KBM-7 (cell line): ENCODE data around the gene CLK2.

Experiments
- DNase-seq: peaks from one replicate; pipeline ENCODE4 v3.0.0-alpha.2; 2015
- in situ Hi-C: fragments of 300-500 bp; cut with MboI; formaldehyde crosslinking; loops from 2 replicates; pipeline ENCODE4 v1.14.3; 2020; ENCODE audit warnings: low sequenced_read_pairs, low pct_unique_long_range_greater_than_20kb, mixed read lengths

CLK2 gene

GRCh38 chr1:155273343-155274245 is at the start of gene CLK2:
TSS of gene CLK2 (minus strand) at chr1:155273504. CDS start at chr1:155270977, 2,527 bp downstream.
- peak; percentile 97 for DNase-seq
- in situ Hi-C loops = no loop called here

DNA sequence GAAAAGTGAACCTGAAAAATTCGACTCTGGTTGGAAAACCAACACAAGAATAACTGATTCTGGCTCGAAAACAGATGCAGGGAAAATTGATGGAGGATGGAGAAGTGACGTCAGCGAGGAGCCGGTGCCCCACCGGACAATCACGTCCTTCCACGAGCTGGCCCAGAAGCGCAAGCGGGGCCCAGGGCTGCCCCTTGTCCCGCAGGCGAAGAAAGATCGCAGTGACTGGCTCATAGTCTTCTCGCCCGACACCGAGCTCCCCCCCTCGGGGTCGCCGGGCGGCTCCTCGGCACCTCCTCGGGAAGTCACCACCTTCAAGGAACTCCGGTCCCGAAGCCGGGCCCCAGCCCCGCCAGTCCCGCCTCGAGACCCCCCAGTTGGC is 49.3 kb upstream of the CLK2 start:
- in situ Hi-C loops = no loop called here
- DNase-seq = no peak

DNA sequence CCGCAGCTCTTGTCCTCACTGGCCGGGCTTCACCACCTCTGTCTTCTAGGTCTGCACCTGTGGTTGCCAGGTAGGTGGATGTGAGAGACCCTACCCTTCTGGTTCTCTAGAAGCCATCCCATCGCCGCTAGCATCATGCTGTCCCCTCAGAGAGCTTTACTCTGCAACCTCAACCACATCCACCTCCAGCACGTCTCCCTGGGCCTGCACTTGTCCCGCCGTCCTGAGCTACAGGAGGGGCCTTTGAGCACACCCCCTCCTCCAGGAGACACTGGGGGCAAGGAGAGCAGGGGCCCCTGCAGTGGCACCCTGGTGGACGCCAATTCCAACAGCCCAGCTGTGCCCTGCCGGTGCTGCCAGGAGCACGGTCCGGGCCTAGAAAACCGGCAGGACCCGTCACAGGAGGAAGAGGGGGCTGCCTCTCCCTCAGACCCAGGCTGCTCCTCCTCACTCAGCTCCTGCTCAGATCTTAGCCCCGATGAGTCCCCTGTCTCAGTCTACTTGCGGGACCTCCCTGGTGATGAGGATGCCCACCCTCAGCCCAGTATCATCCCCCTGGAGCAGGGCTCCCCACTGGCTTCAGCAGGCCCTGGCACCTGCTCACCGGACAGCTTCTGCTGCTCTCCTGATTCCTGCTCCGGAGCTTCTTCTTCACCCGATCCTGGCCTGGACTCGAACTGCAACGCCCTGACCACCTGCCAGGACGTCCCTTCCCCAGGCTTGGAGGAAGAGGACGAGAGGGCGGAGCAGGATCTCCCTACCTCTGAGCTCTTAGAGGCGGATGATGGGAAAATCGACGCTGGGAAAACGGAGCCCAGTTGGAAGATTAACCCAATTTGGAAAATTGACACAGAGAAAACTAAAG is 48.6 kb upstream of the CLK2 start:
- in situ Hi-C loops = no loop called here
- no peak for DNase-seq

DNA sequence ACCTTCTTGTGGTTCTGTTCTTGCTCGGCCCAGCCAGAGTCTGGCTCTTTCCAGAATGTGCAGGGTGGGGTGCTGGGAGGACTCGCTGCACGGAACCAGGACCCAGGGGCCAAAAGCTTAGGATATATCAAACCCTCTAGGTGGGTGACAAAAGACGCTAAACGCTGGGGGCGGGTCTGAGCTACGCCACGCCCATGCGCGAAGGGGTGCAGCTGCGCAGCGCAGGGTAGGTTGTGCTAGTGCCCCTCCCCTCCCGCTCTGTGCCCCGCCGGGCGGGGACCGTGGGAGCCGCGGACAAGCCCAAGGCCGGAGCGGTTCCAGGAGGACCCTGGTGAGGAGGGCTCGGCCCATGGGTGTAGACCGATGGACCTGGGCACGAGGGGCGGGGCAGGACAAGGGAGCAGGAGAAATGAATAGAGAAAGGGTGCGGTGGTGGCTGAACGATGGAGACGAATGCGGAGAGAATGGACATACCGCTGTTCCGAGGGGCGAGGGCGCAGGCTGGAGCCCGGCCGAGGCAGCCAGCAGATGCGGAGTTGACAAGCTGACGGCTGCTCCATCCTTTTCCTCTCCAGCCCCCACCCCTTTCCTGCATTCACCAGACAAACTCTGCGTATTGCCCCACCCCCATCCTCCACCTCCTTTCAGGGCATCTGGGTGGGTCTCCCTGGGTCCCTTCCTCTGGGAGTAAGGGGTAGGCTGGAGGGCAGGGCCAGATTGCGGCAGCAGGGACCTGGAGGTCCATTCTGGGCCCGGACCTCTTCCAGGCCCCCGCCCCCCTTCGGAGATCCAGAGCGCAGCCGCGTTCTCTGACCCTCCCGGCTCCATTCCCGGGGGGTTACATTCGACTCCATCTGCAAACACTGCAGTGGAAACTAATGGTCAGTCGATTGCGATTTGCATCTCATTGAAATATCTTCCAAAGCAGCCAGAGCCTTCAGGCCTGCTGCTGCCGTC is 47.6 kb upstream of the CLK2 start, which contains the start of gene RUSC1:
RUSC1 (plus strand) TSS at position 234 of the 957 bp plus-strand sequence. CDS start 880 bp downstream, outside the sequence.
- in situ Hi-C loops = no loop called here
- no peak for DNase-seq

GRCh38 chr1:155320252-155320651 is 46.9 kb upstream of the CLK2 start:
- in situ Hi-C loops = no loop called here
- no peak for DNase-seq

- in situ Hi-C loops = no loop called here
- DNase-seq = no peak
Observed at GRCh38 chr1:155319536-155319935, 46.2 kb upstream of the CLK2 start.

DNA sequence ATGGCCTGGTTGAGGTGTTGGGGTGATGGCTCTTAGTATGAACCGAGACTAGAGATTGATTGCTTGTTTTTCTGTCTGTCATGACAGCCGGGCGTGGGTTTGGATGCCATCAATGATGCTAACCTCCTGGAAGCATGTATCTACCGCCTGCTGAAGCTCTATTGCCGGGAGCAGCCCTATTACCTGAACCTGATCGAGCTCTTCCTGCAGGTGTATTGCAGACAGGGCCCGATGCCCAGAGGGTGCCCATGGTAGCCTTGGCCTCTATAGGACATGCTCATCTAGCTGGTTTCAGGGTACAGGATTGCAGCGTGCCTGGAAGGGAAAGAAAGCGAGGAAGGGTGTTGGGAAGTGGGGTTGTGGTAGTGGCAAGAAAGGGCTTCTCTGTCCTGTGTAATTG is 44.8 kb upstream of the CLK2 start:
- no peak for DNase-seq
- in situ Hi-C loops = no loop called here

GRCh38 chr1:155316922-155317321 is 43.6 kb upstream of the CLK2 start:
- in situ Hi-C loops = no loop called here
- no peak for DNase-seq

- DNase-seq = no peak
- in situ Hi-C loops = no loop called here
Observed at GRCh38 chr1:155313261-155313660, 40.0 kb upstream of the CLK2 start.

DNA sequence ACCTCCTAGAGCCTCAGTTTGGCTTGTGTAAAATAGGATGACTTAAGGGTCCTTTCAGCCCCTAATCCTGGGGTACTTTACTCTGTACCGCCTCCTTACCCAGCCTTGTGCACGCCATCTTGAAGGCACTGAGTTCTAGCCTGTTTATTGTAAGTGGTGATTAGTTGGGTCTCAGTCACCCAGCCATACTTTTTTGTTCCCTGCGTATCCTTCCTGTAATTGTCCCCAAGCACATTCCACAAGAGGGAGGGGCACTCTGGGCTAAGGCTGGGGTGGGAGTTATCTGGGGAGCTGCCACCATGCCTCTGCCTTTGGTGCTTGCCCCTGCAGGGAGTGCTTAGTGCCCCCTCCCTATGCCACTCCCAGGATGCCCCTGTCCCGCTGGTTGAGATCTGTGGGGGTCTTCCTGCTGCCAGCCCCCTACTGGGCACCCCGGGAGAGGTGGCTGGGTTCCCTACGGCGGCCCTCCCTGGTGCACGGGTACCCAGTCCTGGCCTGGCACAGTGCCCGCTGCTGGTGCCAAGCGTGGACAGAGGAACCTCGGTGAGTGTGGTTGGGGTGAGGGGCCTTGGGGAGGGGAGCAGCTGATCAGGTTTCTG is 36.2 kb upstream of the CLK2 start:
- DNase-seq = peak; percentile 18
- in situ Hi-C loops = no loop called here

- peak; percentile 99 for DNase-seq
- in situ Hi-C loops = no loop called here
Observed at GRCh38 chr1:155308493-155309422, 35.5 kb upstream of the CLK2 start, which contains the start of gene FDPS. TSS of gene FDPS (plus strand) at chr1:155308866. CDS start at chr1:155309790, 924 bp downstream.

DNA sequence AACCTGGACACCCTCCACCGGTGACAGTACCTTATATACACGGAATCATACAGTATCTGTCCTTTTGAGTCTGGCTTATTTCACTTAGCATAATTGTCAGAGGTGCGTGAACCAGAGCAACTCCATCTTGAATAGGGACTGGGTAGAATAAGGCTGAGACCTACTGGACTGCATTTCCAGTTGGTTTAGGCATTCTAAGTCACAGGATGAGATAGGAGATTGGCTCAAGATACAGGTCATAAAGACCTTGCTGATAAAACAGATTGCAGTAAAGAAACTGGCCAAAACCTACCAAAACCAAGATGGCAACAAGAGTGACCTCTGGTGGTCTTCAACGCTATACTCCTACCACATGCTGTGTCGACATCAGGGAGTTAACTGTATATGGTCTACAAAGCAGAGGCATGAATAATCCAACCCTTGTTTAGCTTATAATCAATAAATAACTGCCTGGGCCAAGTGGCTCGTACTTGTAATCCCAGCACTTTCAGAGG is 34.0 kb upstream of the CLK2 start:
- DNase-seq = peak; percentile 69
- in situ Hi-C loops = no loop called here

DNA sequence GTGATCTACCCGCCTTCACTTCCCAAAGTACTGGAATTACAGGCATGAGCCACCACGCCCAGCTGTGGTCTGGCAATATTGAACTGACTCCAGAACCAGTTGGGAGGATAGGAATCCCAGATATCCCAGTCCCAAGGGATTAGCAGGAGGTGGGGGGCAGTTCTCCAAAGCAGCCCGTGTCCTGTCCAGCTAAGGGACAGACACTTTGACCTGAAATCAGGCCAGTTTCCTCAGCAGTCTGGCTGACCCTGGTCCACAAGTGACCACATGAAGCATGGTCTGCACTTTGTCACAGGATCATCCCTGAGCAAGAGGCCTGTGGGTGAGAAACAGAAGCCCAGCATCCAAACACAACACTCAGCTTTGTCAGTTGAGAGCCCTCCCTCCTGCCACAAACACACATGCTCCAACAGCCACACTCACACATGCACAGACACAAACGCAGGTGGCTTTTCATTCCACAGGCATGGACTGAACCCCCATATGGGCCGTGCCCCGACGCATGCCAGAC is 32.6 kb upstream of the CLK2 start:
- in situ Hi-C loops = no loop called here
- no peak for DNase-seq

DNA sequence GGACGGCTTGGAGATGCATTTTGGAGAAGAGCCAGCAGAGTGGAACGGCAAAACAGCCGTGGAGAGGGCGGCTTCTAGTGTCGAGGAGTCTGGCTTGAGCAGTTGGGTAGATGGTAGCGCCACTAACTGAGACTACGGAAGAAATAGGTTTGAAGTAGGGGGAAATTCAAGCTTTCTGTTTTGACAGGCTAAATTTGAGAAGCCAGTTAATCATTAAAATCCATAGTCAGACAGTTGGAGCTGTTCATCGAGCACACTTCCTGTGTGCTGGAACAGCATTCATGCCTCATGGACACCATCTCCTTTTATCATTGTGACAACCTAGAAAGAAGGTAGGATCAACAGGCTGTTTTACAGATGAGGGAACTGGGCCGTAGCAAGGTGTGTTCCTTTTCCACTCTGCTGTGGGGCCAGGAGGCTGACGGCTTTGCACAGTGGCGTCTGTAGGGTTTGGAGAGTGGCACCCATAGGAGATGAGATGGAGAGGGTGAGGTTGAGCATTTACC is 31.3 kb upstream of the CLK2 start:
- in situ Hi-C loops = no loop called here
- DNase-seq = no peak

DNA sequence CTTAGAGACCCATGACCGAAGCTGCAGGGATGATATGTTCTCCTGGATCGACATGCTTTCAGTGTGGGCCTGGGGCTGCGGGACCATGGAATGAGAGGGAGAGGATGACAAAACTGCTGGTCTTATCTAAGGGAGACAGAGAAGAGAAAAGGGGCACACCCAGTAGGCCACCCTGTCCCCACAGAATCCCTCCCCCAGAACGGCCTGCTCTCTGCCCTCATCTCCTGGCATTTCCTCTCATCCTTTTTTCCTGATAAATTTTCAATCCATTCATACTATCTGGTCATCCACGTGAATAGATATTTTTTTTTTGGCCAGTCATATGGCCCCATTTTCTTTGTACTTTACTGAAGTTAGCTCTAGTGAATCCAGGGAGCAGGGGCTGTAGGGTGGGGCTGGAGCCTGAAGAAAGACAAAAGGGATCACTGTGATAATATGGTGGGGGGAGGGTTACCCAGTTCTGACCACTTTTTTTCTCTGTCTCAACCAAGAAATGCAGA is 28.1 kb upstream of the CLK2 start, which contains the start of gene PKLR:
PKLR (minus strand) TSS at position 97 of the 500 bp plus-strand sequence; CDS start at position 54, 43 bp downstream.
- in situ Hi-C loops = no loop called here
- DNase-seq = no peak

- in situ Hi-C loops = no loop called here
- no peak for DNase-seq
Observed at GRCh38 chr1:155300553-155301329, 27.4 kb upstream of the CLK2 start.
